Cardiac muscle cell (in vitro differentiated cells and primary cell): ENCODE measurements around the gene CLDN9. TPM values are rescaled to one million over a fixed set of nuclear protein-coding genes. Genes with fewer than 3 reads are reported as not detected.

Experiments
- DNase-seq, 2 donors: peaks; one replicate each; pipeline versions ENCODE4 v3.0.0 to v3.0.0-alpha.2; 2010 to 2017; ENCODE audit warnings: low read depth in 1 of 2, low spot score in 1 of 2
- H3K27ac ChIP-seq: fragments of 200-600 bp; sonication (generic); 2 replicates; pipeline ENCODE4 v1.5.1; 2016
- H3K27me3 ChIP-seq: fragments of 200-600 bp; sonication (generic); 2 replicates; pipeline ENCODE4 v1.6.0; 2016; ENCODE audit warnings: control low read depth
- H3K36me3 ChIP-seq: fragments of 200-600 bp; sonication (generic); 2 replicates; pipeline ENCODE4 v1.5.1; 2016; ENCODE audit warnings: control low read depth
- H3K4me1 ChIP-seq: fragments of 200-600 bp; sonication (generic); 2 replicates; pipeline ENCODE4 v1.8.1; 2017; ENCODE audit warnings: low read depth, mild to moderate bottlenecking, mixed run types
- H3K4me3 ChIP-seq: fragments of 200-600 bp; sonication (generic); 2 replicates; pipeline ENCODE4 v1.5.1; 2016; ENCODE audit warnings: mild to moderate bottlenecking
- H3K9me3 ChIP-seq: fragments of 200-600 bp; sonication (generic); 2 replicates; pipeline ENCODE4 v1.5.1; 2017; ENCODE audit warnings: low read depth, mild to moderate bottlenecking, control low read depth
- polyA plus RNA-seq: library from polyadenylated mRNA; unstranded; fragments of >200 nt; fragmentation: Nextera tagmentation; extraction: Ambion mirVana; gene quantifications from 2 replicates; pipeline ENCODE4 v1.2.1, GENCODE V29; 2016
- total RNA-seq: library from RNA; depleted of rRNA; stranded (reverse); fragments of >200 nt; gene quantifications from 2 replicates; pipeline ENCODE4 v1.2.3, GENCODE V29; 2016
- TF ChIP-seq, protein P1 (sequence below): IDR thresholded peaks from 2 replicates; pipeline ENCODE4 v1.5.1; 2012; ENCODE audit warnings: low read depth, mild to moderate bottlenecking, low read length

The CLDN9 gene
- total and polyA plus RNA-seq, 2 experiments from 2014 or later: 6.3 to 8.5 TPM

DNA sequence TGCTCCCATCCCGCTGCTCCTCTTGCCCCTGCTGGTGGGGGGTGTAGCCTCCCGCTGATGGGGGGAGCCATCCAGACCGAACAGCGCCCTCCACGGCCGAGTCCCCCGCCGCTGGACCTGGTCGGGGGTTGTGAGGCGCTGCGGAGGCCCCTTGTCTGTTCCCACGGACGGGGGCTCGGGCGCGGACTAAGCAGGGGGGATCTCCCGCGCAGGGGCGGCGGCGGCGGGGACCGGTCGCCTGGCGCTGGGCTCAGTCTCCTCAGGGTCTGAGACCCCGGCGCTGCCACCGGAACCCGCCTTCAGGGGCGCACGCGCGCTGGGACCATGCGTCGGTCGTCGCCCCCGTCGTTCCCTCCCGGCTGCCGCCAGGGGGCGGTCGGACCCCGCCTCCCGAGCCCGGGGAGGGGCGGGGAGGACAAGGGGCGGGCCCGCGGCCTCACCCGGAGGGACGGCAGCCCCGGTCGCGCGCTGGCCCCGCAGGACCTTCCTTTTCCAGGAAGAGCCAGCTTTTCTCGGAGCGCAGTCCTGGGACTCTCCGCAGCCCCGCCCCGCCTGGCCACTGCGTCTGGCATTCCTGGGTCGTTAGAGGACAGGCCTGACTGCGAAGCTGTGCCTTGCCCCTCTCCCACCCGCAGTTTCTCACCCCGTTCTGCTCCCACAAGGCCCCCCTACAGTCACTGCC, 46.5 kb downstream of the CLDN9 start:
- Histone ChIP-seq H3K9me3 (no peaks in the 10 kb centered on the region), H3K27ac (peak overlapping the region; percentile 44), H3K4me3 (peak overlapping the region; percentile 93), H3K36me3 (no peaks in the 10 kb centered on the region), H3K4me1 (no peaks in the 10 kb centered on the region), H3K27me3 (peaks cover 2% of the 10 kb centered on the region)
- TF ChIP-seq, protein P1, sequence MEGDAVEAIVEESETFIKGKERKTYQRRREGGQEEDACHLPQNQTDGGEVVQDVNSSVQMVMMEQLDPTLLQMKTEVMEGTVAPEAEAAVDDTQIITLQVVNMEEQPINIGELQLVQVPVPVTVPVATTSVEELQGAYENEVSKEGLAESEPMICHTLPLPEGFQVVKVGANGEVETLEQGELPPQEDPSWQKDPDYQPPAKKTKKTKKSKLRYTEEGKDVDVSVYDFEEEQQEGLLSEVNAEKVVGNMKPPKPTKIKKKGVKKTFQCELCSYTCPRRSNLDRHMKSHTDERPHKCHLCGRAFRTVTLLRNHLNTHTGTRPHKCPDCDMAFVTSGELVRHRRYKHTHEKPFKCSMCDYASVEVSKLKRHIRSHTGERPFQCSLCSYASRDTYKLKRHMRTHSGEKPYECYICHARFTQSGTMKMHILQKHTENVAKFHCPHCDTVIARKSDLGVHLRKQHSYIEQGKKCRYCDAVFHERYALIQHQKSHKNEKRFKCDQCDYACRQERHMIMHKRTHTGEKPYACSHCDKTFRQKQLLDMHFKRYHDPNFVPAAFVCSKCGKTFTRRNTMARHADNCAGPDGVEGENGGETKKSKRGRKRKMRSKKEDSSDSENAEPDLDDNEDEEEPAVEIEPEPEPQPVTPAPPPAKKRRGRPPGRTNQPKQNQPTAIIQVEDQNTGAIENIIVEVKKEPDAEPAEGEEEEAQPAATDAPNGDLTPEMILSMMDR: peak; percentile 61
- DNase-seq: peak; percentile 93

GRCh38 chr16:3059723-3060242, 47.1 kb downstream of the CLDN9 start:
- Histone ChIP-seq H3K36me3 (no peaks in the 10 kb centered on the region), H3K27me3 (peaks cover 2% of the 10 kb centered on the region), H3K4me1 (no peaks in the 10 kb centered on the region), H3K4me3 (peak overlapping the region; percentile 93), H3K27ac (peak overlapping the region; percentile 44), H3K9me3 (no peaks in the 10 kb centered on the region)
- no peak for DNase-seq
- TF ChIP-seq, protein P1: no peak

GRCh38 chr16:3060339-3061127, 47.8 kb downstream of the CLDN9 start:
- TF ChIP-seq, protein P1: no peak
- Histone ChIP-seq H3K27me3 (peaks cover 2% of the 10 kb centered on the region), H3K4me1 (no peaks in the 10 kb centered on the region), H3K27ac (no peak overlapping the region), H3K36me3 (no peaks in the 10 kb centered on the region), H3K4me3 (no peak overlapping the region), H3K9me3 (no peaks in the 10 kb centered on the region)
- no peak for DNase-seq

GRCh38 chr16:3062553-3062952, 49.8 kb downstream of the CLDN9 start:
- no peaks in the 10 kb centered on the region for H3K4me1 ChIP-seq
- H3K36me3 ChIP-seq: no peaks in the 10 kb centered on the region
- H3K27ac ChIP-seq: no peak overlapping the region
- no peak overlapping the region for H3K4me3 ChIP-seq
- no peaks in the 10 kb centered on the region for H3K27me3 ChIP-seq
- DNase-seq: no peak
- no peaks in the 10 kb centered on the region for H3K9me3 ChIP-seq
- TF ChIP-seq, protein P1: no peak

DNA sequence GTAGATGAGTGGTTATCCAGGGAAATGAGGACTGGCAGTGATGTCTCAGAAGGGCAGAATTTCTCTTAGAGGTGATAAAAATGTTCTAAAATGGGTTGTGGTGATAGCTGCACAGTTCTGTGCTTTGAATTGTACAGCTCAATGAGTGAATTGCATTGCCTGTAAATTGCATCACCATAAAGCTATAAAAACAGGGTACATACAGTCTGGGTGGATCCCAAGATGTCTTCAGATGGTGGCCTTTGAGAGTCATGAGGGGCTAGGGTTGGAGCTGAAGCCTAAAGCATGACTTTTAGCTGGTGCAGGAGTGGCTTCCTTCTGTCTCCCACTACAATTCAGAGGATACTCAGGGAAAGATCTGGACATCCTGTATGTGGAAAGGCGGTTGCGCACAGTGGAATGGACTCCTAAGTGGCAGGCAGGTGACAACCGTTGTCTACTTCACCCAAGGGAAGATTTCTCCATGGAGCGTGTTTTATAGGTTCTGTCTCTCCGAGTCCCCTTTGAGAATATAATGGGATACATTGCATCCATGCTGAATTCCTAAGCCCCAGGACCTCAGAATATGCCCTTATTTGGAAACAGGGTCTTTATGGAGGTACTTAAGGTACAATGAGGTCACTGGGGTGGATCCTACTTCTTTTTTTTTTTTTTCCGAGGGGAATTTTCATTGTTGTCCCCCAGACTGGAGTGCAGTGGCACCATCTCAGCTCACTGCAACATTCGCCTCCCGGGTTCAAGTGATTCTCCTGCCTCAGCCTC, 51.1 kb downstream of the CLDN9 start:
- no peaks in the 10 kb centered on the region for H3K4me1 ChIP-seq
- H3K36me3 ChIP-seq: no peaks in the 10 kb centered on the region
- no peak overlapping the region for H3K4me3 ChIP-seq
- H3K27me3 ChIP-seq: no peaks in the 10 kb centered on the region
- no peak for DNase-seq
- no peaks in the 10 kb centered on the region for H3K9me3 ChIP-seq
- H3K27ac ChIP-seq: no peak overlapping the region
- TF ChIP-seq, protein P1: no peak
